Left renal cortex interstitium (tissue), 4 donors: ENCODE measurements around the gene PCBP3. TPM values are rescaled to one million over a fixed set of nuclear protein-coding genes. Genes with fewer than 3 reads are reported as not detected.
"Not testable (repeated sequence)": the region's sequence is repeated elsewhere in the genome, so short reads cannot be mapped to it uniquely, and the experiment has no call there.

Experiments used
- DNase-seq, 4 donors: peaks; one replicate each; pipeline ENCODE4 v3.0.0-alpha.2; 2013; ENCODE audit warnings: low read depth in 4 of 4, low spot score in 2 of 4, missing footprints in 1 of 4
- polyA plus RNA-seq, 4 donors: library from polyadenylated mRNA; unstranded; fragments of 120-200 nt; gene quantifications; one replicate each; pipeline ENCODE4 v1.2.1, GENCODE V29; 2013; ENCODE audit not compliant: insufficient read length in 4 of 4

The PCBP3 gene
- polyA plus RNA-seq, 4 donors, result 1.1 to 2.0 (median 1.6) TPM

DNA sequence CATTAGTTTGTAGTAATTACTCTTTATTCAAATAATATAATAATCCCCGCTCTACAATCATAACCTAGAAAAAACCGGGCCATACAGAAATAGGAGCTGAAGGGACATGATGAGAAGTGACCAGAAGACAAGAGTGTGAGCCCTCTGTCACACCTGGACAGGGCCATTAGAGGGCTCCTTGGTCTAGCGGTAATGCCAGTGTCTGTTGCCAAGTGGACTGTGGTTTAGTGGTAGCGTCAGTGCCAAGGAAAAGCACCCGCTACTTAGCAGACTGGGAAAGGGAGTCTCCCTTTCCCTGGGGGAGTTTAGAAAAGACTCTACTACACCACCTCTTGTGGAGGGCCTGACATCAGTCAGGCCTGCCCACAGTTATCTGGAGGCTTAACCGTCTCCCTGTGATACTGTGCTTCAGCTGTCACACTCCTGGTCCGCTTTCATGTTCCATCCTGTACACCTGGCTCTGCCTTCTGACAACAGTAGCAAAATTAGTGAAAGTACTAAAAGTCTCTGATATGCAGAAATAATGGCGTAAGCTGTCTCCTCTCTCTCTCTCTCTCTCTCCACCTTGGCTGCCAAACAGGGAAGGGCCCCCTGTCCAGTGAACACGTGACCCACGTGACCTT is 19.2 kb downstream of the PCBP3 start:
- DNase-seq, result not testable (repeated sequence)

GRCh38 chr21:45669382-45669781 is 25.9 kb downstream of the PCBP3 start:
- DNase-seq, result no peak

- no peak for DNase-seq
Measured at GRCh38 chr21:45670731-45671130, 27.2 kb downstream of the PCBP3 start.

DNA sequence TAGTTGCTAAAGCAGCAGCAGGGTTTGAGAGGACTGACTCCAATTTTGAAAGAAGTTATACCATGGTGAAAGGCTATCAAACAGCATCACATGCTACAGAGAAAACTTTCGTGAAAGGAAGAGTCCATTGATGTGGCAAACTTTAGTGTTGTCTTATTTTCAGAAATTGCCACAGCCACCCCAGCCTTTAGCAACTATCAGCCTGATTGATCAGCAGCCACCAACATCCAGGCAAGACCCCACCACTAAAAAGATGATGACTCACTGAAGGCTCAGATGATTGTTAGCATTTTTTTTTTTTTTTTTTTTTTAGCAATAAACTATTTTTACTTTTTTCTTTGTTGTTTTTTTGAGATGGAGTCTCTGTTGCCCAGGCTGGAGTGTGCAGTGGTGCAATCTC is 35.3 kb downstream of the PCBP3 start:
- not testable (repeated sequence) for DNase-seq

GRCh38 chr21:45680215-45680614 is 36.7 kb downstream of the PCBP3 start:
- DNase-seq, result no peak

DNA sequence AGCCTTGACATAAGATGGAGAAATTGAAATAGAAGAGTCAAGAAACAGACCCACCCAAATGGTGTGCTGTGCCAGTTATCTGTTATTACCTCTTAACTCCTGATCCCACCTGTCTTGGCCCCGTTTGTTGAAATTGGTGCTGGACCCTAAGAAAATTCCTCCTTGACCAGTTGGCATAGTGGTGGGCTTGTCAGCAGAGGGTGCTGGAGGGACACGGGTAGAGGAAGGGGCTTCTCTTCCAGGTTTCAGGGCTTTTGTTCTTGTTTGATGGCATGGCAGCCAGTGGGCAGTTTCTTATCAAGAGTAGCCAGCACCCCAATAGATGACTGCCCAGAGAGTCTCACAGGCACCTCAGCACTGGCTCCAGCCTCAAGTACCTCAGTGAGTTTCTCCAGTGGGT is 51.6 kb downstream of the PCBP3 start:
- DNase-seq, result peak in 2 of 4 donors; percentile 2 to 12

GRCh38 chr21:45698493-45699184 is 55.1 kb downstream of the PCBP3 start:
- no peak for DNase-seq

DNA sequence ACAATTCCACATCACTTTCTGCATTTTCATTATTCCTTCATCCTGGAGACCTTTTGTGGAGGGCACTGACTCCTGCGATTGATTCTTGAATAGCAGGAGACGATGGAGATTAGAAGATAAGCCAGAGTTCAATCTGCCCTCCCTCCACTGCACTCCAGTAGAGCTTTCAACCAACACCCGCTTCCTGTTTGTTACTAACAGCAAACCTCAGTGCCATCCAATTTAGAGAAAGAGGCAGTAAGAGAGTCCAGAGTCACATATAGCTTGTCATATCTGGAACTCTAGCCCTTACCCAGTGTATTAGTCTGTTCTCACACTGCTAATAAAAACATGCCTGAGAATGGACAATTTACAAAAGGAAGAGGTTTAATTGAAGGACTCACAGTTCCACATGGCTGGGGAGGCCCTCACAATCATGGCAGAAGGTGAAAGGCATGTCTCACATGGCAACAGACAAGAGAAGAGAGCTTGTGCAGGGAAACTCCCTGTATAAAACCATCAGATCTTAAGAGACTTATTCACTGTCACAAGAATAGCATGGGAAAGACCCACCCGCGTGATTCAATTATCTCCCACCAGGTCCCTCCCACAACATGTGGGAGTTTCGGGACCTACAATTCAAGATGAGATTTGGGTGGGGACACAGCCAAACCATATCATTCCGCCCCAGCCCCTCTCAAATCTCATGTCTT is 55.9 kb downstream of the PCBP3 start:
- no peak for DNase-seq

DNA sequence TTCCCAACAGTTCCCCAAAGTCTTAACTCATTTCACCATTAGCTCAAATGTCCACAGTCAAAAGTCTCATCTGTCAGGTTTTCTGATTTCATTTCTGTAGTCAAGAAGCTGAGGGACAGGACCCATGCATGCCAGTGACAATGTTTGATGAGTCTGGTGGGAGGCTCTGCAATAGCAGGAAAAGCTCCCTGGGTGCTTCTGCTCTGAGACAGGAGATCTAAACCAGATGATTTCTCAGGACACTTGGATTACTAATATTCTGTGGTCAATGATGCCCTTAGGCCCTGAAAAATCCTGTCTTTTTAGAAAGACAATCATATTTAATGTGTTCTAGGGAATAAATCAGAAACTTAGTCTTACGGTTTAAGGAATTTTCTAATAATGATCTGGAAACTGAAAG is 56.4 kb downstream of the PCBP3 start:
- no peak for DNase-seq

GRCh38 chr21:45700461-45700860 is 56.9 kb downstream of the PCBP3 start:
- no peak for DNase-seq

GRCh38 chr21:45704311-45705108 is 61.0 kb downstream of the PCBP3 start:
- no peak for DNase-seq

DNA sequence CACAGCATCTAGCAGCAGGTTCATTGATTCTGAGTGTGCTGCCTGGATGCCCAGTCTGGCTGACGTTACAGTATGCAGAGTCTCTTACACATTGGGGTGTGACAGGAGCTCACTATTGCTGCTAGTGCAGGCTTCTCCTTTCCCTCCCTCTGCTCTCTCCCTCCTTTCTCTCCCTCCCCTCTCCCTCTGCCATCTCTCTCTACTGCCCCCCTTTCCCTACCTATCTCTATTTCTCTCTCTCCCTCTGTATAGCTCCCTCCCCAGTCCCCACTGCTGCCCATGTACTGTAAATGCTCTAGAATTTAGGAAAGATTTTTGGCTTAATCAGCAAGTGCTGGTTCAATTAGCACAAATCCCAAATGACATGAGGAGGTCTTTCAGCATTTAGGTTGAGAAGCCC is 62.8 kb downstream of the PCBP3 start:
- DNase-seq, result no peak

GRCh38 chr21:45709173-45709572 is 65.6 kb downstream of the PCBP3 start:
- DNase-seq, result no peak

DNA sequence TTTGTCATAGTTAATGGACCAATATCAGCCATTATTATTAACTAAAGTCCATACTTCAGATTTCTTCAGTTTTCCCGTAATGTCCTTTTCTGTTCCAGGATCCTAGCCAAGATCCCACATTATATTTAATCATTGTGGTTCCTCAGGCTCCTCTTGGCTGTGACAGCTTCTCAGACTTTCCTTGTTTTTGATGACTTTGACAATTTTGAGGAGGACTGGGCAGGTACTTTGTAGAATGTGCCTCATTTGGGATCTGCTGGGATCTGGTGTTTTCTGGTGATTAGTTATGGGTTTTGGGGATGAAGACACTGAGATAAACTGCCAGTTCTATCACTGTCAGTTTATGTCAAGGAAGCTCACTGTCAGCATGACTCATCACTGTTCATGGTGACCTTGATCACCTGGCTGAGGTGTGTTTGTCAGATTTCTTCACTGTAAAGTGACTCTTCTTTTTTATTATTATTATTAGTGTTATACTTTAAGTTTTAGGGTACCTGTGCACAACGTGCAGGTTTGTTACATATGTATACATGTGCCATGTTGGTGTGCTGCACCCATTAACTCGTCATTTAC is 66.3 kb downstream of the PCBP3 start:
- no peak for DNase-seq

- not testable (repeated sequence) for DNase-seq
Measured at GRCh38 chr21:45710306-45710705, 66.8 kb downstream of the PCBP3 start.

- no peak for DNase-seq
Measured at GRCh38 chr21:45713613-45714012, 70.1 kb downstream of the PCBP3 start.

DNA sequence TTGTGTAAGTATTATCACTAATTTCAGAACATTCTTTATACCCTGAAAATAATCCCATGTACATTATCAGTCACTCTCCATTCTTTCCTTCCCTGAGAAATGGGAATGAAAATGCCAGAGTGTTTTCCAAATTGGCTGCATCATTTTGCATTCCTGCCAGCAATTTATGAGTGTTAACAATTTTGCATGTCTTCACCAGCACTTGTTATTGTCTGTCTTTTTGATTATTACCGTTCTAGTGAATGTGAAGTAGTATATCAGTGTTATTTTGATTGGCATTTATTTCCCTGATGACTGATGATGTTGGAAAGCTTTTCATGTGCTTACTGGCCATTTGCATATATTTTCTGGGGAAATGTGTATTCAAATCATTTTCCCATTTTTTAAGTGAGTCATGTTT is 71.9 kb downstream of the PCBP3 start:
- no peak for DNase-seq

DNA sequence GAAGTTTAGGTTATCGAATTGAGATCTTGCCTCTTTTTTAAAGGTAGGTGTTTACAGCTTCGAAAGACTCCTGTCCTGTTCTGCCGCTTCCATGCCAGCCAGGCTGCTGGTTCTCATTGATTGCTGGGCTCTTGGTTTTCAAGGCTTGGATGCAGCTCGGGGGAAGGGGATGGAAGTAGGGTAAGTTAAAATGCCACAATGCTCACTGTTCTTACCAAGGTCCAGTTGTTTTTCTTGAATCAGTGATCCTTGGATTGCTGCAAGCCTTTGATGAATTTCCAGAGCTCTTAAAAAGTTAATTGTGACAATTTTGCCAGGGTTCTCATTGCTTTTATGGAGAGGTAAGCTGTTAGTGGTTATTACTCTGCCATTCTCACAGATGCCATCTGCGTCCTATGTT is 74.9 kb downstream of the PCBP3 start:
- no peak for DNase-seq

DNA sequence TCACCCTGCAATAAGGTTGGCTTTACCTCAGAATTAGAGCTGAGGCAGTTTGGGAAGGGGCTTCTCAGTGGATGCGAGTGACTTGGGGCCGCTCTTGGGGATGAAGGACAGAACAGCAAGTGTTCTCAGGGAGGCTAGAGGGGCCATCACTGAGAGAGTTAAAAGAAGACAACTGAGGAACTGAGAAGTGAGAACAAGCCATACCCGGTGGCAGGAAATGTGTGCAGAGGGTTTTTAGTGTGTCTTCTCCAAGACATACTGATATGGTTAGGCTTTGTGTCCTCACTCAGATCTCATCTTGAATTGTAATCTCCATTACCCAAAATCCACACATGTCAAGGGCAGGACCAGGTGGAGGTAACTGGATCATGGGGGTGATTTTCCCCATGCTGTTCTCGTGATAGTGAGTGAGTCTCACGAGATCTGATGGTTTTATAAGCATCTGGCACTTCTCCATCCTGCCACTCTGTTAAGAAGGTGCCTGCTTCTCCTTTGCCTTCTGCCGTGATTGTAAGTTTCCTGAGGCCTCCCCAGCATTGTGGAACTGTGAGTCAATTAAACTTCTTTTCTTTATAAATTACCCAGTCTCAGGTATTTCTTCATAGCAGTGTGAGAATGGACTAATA is 75.8 kb downstream of the PCBP3 start:
- no peak for DNase-seq

DNA sequence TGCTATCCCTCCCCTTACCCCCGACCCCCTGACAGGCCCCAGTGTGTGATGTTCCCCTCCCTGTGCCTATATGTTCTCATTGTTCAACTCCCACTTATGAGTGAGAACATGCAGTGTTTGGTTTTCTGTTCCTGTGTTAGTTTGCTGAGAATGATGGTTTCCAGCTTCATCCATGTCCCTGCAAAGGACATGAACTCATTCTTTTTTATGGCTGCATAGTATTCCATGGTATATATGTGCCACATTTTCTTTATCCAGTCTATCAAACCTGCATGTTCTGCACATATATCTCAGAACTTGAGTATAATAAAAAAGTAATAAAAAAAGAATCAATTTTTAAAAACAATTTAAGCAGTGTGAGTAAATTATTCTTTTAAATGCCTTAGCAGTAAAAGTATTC is 76.7 kb downstream of the PCBP3 start:
- not testable (repeated sequence) for DNase-seq
